RWPE2 (cell line): ENCODE results near the gene ADAP1.

ENCODE experiments used
- ATAC-seq: fragments of 200-7000 bp; cut with Tn5 transposase; 3 replicates; pipeline ENCODE4 v1.9.1; 2021; ENCODE audit warnings: low read depth
- DNase-seq: peaks from one replicate; pipeline ENCODE4 v3.0.0-alpha.2; 2020; ENCODE audit warnings: low spot score
- H3K27ac ChIP-seq: fragments of 450-650 bp; 2 replicates; pipeline ENCODE4 v1.5.1; 2017; ENCODE audit warnings: mild to moderate bottlenecking; ENCODE audit not compliant: poor library complexity, severe bottlenecking
- H3K27me3 ChIP-seq: fragments of 250-450 bp; sonication (Bioruptor Pico); 2 replicates; pipeline ENCODE4 v1.5.1; 2021; ENCODE audit warnings: mild to moderate bottlenecking, moderate library complexity; ENCODE audit not compliant: insufficient read depth, poor library complexity, severe bottlenecking
- H3K36me3 ChIP-seq: fragments of 250-450 bp; sonication (Bioruptor Pico); 2 replicates; pipeline ENCODE4 v1.5.1; 2020; ENCODE audit warnings: low read depth, mild to moderate bottlenecking, moderate library complexity
- H3K4me1 ChIP-seq: fragments of 250-450 bp; sonication (Bioruptor Pico); 2 replicates; pipeline ENCODE4 v1.5.1; 2021; ENCODE audit warnings: mild to moderate bottlenecking, moderate library complexity; ENCODE audit not compliant: insufficient read depth, poor library complexity, severe bottlenecking
- H3K4me3 ChIP-seq: fragments of 250-450 bp; sonication (Bioruptor Pico); 2 replicates; pipeline ENCODE4 v1.5.1; 2021; ENCODE audit warnings: mild to moderate bottlenecking, moderate library complexity; ENCODE audit not compliant: severe bottlenecking
- H3K9me3 ChIP-seq: fragments of 250-450 bp; sonication (Bioruptor Pico); 2 replicates; pipeline ENCODE4 v1.5.1; 2021; ENCODE audit warnings: mild to moderate bottlenecking, moderate library complexity; ENCODE audit not compliant: severe bottlenecking
- CTCF ChIP-seq: fragments of 450-650 bp; IDR thresholded peaks from one replicate; pipeline ENCODE4 v1.5.1; 2017; ENCODE audit warnings: mild to moderate bottlenecking, moderate library complexity; ENCODE audit not compliant: poor library complexity, severe bottlenecking

Gene ADAP1

GRCh38 chr7:849781-850180, 104.7 kb downstream of the ADAP1 start:
- H3K27me3 ChIP-seq, result no peaks in the 10 kb centered on the region
- no peaks in the 10 kb centered on the region for H3K9me3 ChIP-seq
- TF ChIP-seq CTCF, result no peak
- H3K27ac ChIP-seq, result no peak overlapping the region
- H3K36me3 ChIP-seq, result peaks cover 76% of the 10 kb centered on the region
- DNase-seq (no peak), ATAC-seq (no peak)
- H3K4me3 ChIP-seq, result no peak overlapping the region
- no peaks in the 10 kb centered on the region for H3K4me1 ChIP-seq

DNA sequence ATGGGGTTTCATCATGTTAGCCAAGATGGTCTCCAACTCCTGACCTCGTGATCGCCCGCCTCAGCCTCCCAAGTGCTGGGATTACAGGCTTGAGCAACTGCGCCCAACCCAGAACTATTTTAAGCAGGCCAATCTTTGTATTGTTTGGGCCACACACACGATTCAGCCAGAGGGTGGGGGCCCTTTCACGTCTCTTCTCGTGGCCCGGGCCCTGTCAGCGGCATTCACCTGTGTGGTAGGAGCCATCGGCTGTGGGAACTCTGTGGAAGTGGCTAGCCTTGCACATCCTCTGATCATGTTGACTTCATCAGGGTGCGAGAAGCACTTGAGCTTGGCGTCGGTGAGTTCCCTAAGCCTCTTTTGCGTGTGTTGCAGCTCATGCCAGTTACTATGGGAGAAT, 105.3 kb downstream of the ADAP1 start:
- Histone ChIP-seq H3K36me3 (peaks cover 72% of the 10 kb centered on the region), H3K27me3 (no peaks in the 10 kb centered on the region), H3K4me1 (no peaks in the 10 kb centered on the region), H3K27ac (no peak overlapping the region), H3K4me3 (no peak overlapping the region), H3K9me3 (no peaks in the 10 kb centered on the region)
- TF ChIP-seq CTCF, result no peak
- ATAC-seq (no peak), DNase-seq (no peak)
